Chondrocyte (in vitro differentiated cells): ENCODE measurements around the gene BAIAP2L1. TPM values are rescaled to one million over a fixed set of nuclear protein-coding genes. Genes with fewer than 3 reads are reported as not detected.
A peak's percentile ranks its signal among the peaks of the same experiment; 100 is the strongest.

ENCODE experiments used
- DNase-seq: peaks from one replicate; pipeline ENCODE4 v3.0.0; 2021; ENCODE audit warnings: mixed read lengths, low spot score
- H3K27ac Mint-ChIP-seq: one replicate; pipeline ENCODE4 v1.8.0; 2021; ENCODE audit warnings: mild to moderate bottlenecking, moderate library complexity, mixed read lengths; ENCODE audit not compliant: unreplicated experiment
- H3K27me3 Mint-ChIP-seq: 2 replicates; pipeline ENCODE4 v1.8.0; 2021; ENCODE audit warnings: low read depth, mixed read lengths
- H3K36me3 Mint-ChIP-seq: 2 replicates; pipeline ENCODE4 v1.8.0; 2021; ENCODE audit warnings: low read depth, mixed read lengths
- H3K4me1 Mint-ChIP-seq: 2 replicates; pipeline ENCODE4 v1.8.0; 2021; ENCODE audit warnings: low read depth, mild to moderate bottlenecking, mixed read lengths
- H3K4me3 Mint-ChIP-seq: one replicate; pipeline ENCODE4 v1.8.0; 2021; ENCODE audit warnings: mild to moderate bottlenecking, moderate library complexity, mixed read lengths; ENCODE audit not compliant: unreplicated experiment
- H3K9me3 Mint-ChIP-seq: 2 replicates; pipeline ENCODE4 v1.8.0; 2021; ENCODE audit warnings: low read depth, mixed read lengths
- CTCF ChIP-seq: fragments of 200-600 bp; sonication (generic); IDR thresholded peaks from 2 replicates; pipeline ENCODE4 v1.5.0; 2021; ENCODE audit warnings: antibody characterized with exemption, mild to moderate bottlenecking, moderate library complexity
- total RNA-seq: library from RNA; stranded (reverse); gene quantifications from 3 replicates; pipeline ENCODE4 v1.2.1, GENCODE V29; 2021

BAIAP2L1 gene
- total RNA-seq, 1 donor from 2014 or later = 12.4 TPM

- Mint-ChIP-seq H3K4me3 (no peak overlapping the region), H3K27me3 (no peaks in the 10 kb centered on the region), H3K27ac (no peak overlapping the region), H3K36me3 (no peaks in the 10 kb centered on the region), H3K9me3 (peaks cover 2% of the 10 kb centered on the region), H3K4me1 (peaks cover 38% of the 10 kb centered on the region)
- no peak for DNase-seq
- TF ChIP-seq CTCF = no peak
Observed at GRCh38 chr7:98351136-98351535, 49.8 kb downstream of the BAIAP2L1 start.

- Mint-ChIP-seq H3K27me3 (no peaks in the 10 kb centered on the region), H3K27ac (no peak overlapping the region), H3K9me3 (peaks cover 2% of the 10 kb centered on the region), H3K4me3 (no peak overlapping the region), H3K36me3 (no peaks in the 10 kb centered on the region), H3K4me1 (peaks cover 18% of the 10 kb centered on the region)
- no peak for TF ChIP-seq CTCF
- no peak for DNase-seq
Observed at GRCh38 chr7:98348726-98349474, 52.0 kb downstream of the BAIAP2L1 start.

- no peak for TF ChIP-seq CTCF
- no peak for DNase-seq
- H3K4me1 Mint-ChIP-seq = peaks cover 2% of the 10 kb centered on the region
- no peak overlapping the region for H3K4me3 Mint-ChIP-seq
- no peaks in the 10 kb centered on the region for H3K27me3 Mint-ChIP-seq
- H3K9me3 Mint-ChIP-seq = peaks cover 2% of the 10 kb centered on the region
- H3K36me3 Mint-ChIP-seq = no peaks in the 10 kb centered on the region
- no peak overlapping the region for H3K27ac Mint-ChIP-seq
Observed at GRCh38 chr7:98346515-98347069, 54.3 kb downstream of the BAIAP2L1 start.

- no peak for DNase-seq
- no peak for TF ChIP-seq CTCF
- peak overlapping the region; percentile 81 for H3K27ac Mint-ChIP-seq
Observed at GRCh38 chr7:98341106-98341505, 59.8 kb downstream of the BAIAP2L1 start.

GRCh38 chr7:98339043-98339442 lies 61.8 kb downstream of the BAIAP2L1 start:
- Mint-ChIP-seq H3K27ac (no peak overlapping the region), H3K4me1 (peaks cover 13% of the 10 kb centered on the region), H3K4me3 (no peak overlapping the region), H3K27me3 (no peaks in the 10 kb centered on the region), H3K36me3 (peaks cover 2% of the 10 kb centered on the region), H3K9me3 (peaks cover 3% of the 10 kb centered on the region)
- TF ChIP-seq CTCF = no peak
- DNase-seq = no peak

More at GRCh38 chr7:98341106-98341505, 59.8 kb downstream of the BAIAP2L1 start:
- peaks cover 3% of the 10 kb centered on the region for H3K9me3 Mint-ChIP-seq
- H3K27me3 Mint-ChIP-seq = no peaks in the 10 kb centered on the region
- H3K4me3 Mint-ChIP-seq = no peak overlapping the region
- H3K4me1 Mint-ChIP-seq = peaks cover 13% of the 10 kb centered on the region
- H3K36me3 Mint-ChIP-seq = no peaks in the 10 kb centered on the region
